Neural progenitor cell (in vitro differentiated cells): ENCODE data around the gene MRPS25. TPM values are rescaled to one million over a fixed set of nuclear protein-coding genes. Genes with fewer than 3 reads are reported as not detected.

Experiments used
- DNase-seq: peaks from one replicate; pipeline ENCODE4 v3.0.0-alpha.2; 2016; ENCODE audit warnings: low spot score
- H2AFZ ChIP-seq: fragments of 200-600 bp; sonication (generic); replicated peaks from 2 replicates; pipeline ENCODE4 v1.6.1; 2016; ENCODE audit warnings: antibody characterized with exemption
- H3F3A ChIP-seq: fragments of 200-600 bp; sonication (generic); 2 replicates; pipeline ENCODE4 v1.6.1; 2016; ENCODE audit warnings: antibody characterized with exemption, low read depth
- H3K27ac ChIP-seq: fragments of 200-600 bp; sonication (generic); 2 replicates; pipeline ENCODE4 v1.5.1; 2016; ENCODE audit warnings: mild to moderate bottlenecking
- H3K27me3 ChIP-seq: fragments of 200-600 bp; sonication (generic); 2 replicates; pipeline ENCODE4 v1.6.1; 2016; ENCODE audit warnings: mild to moderate bottlenecking, moderate library complexity
- H3K36me3 ChIP-seq: fragments of 200-600 bp; sonication (generic); 2 replicates; pipeline ENCODE4 v1.5.1; 2016
- H3K4me1 ChIP-seq: fragments of 200-600 bp; sonication (generic); 2 replicates; pipeline ENCODE4 v1.6.1; 2016; ENCODE audit warnings: mixed run types
- H3K4me2 ChIP-seq: fragments of 200-600 bp; sonication (generic); 2 replicates; pipeline ENCODE4 v1.6.1; 2016
- H3K4me3 ChIP-seq: fragments of 200-600 bp; sonication (generic); 2 replicates; pipeline ENCODE4 v1.5.1; 2016
- H3K79me2 ChIP-seq: fragments of 200-600 bp; sonication (generic); 2 replicates; pipeline ENCODE4 v1.6.1; 2016; ENCODE audit warnings: low read depth
- H3K9ac ChIP-seq: fragments of 200-600 bp; sonication (generic); 2 replicates; pipeline ENCODE4 v1.6.1; 2016
- H3K9me3 ChIP-seq: fragments of 200-600 bp; sonication (generic); 2 replicates; pipeline ENCODE4 v1.5.1; 2016; ENCODE audit warnings: low read depth
- H4K20me1 ChIP-seq: fragments of 200-600 bp; sonication (generic); 2 replicates; pipeline ENCODE4 v1.6.1; 2016; ENCODE audit warnings: low read depth
- H3K27ac Mint-ChIP-seq: 3 replicates; pipeline ENCODE4 v1.8.0; 2021; ENCODE audit warnings: mixed read lengths
- H3K27me3 Mint-ChIP-seq: 2 replicates; pipeline ENCODE4 v1.8.0; 2022; ENCODE audit warnings: low read depth, mild to moderate bottlenecking, inconsistent platforms, moderate library complexity, mixed read lengths; ENCODE audit not compliant: insufficient read depth
- H3K36me3 Mint-ChIP-seq: 3 replicates; pipeline ENCODE4 v1.8.0; 2021; ENCODE audit warnings: mixed read lengths
- H3K4me1 Mint-ChIP-seq: 3 replicates; pipeline ENCODE4 v1.8.0; 2021; ENCODE audit warnings: mixed read lengths
- H3K4me3 Mint-ChIP-seq: 3 replicates; pipeline ENCODE4 v1.8.0; 2021; ENCODE audit warnings: mild to moderate bottlenecking, moderate library complexity, mixed read lengths
- H3K9me3 Mint-ChIP-seq: 3 replicates; pipeline ENCODE4 v1.8.0; 2020; ENCODE audit warnings: mixed read lengths
- CTCF ChIP-seq: fragments of 200-600 bp; sonication (generic); IDR thresholded peaks from 2 replicates; pipeline ENCODE4 v1.5.1; 2017; ENCODE audit warnings: antibody characterized with exemption, mild to moderate bottlenecking
- EZH2 ChIP-seq: fragments of 200-600 bp; sonication (generic); IDR thresholded peaks from 2 replicates; pipeline ENCODE4 v1.6.1; 2017; ENCODE audit warnings: antibody characterized with exemption, mild to moderate bottlenecking, moderate library complexity
- EZH2phosphoT487 ChIP-seq: fragments of 200-600 bp; sonication (generic); IDR thresholded peaks from 2 replicates; pipeline ENCODE4 v1.6.1; 2017; ENCODE audit warnings: antibody characterized with exemption
- total RNA-seq: library from RNA; depleted of rRNA; stranded (reverse); fragments of >200 nt; gene quantifications from 2 replicates; pipeline ENCODE4 v1.2.3, GENCODE V29; 2015; ENCODE audit warnings: low replicate concordance

Gene MRPS25
- total RNA-seq, 1 donor from 2014 or later, result 28.9 TPM

GRCh38 chr3:15045667-15046066 is 19.4 kb downstream of the MRPS25 start:
- no peak overlapping the region for H3K27ac Mint-ChIP-seq
- no peaks in the 10 kb centered on the region for H3K9me3 Mint-ChIP-seq
- no peak overlapping the region for H3K4me3 Mint-ChIP-seq
- peaks cover 6% of the 10 kb centered on the region for H3F3A ChIP-seq
- H3K4me1 Mint-ChIP-seq, result no peaks in the 10 kb centered on the region
- no peak overlapping the region for H3K4me2 ChIP-seq
- TF ChIP-seq EZH2phosphoT487, result no peak
- TF ChIP-seq EZH2, result no peak
- no peak for TF ChIP-seq CTCF
- no peaks in the 10 kb centered on the region for H3K4me1 ChIP-seq
- H3K36me3 Mint-ChIP-seq, result peaks cover 30% of the 10 kb centered on the region
- no peaks in the 10 kb centered on the region for H3K9me3 ChIP-seq
- DNase-seq, result no peak
- no peaks in the 10 kb centered on the region for H3K27me3 Mint-ChIP-seq
- H3K79me2 ChIP-seq, result no peaks in the 10 kb centered on the region
- no peak overlapping the region for H3K27ac ChIP-seq
- peaks cover 17% of the 10 kb centered on the region for H3K36me3 ChIP-seq
- no peak overlapping the region for H3K9ac ChIP-seq
- no peaks in the 10 kb centered on the region for H3K27me3 ChIP-seq
- H4K20me1 ChIP-seq, result peaks cover 22% of the 10 kb centered on the region
- no peak overlapping the region for H3K4me3 ChIP-seq
- no peak overlapping the region for H2AFZ ChIP-seq

GRCh38 chr3:15044326-15044725 is 20.8 kb downstream of the MRPS25 start:
- Mint-ChIP-seq H3K27ac (no peak overlapping the region), H3K4me1 (no peaks in the 10 kb centered on the region), H3K9me3 (no peaks in the 10 kb centered on the region), H3K36me3 (peaks cover 35% of the 10 kb centered on the region), H3K27me3 (peaks cover 6% of the 10 kb centered on the region), H3K4me3 (no peak overlapping the region)
- no peak overlapping the region for H3K4me2 ChIP-seq
- no peaks in the 10 kb centered on the region for H3K27me3 ChIP-seq
- H4K20me1 ChIP-seq, result peaks cover 11% of the 10 kb centered on the region
- no peak for TF ChIP-seq EZH2phosphoT487
- TF ChIP-seq CTCF, result no peak
- no peak for TF ChIP-seq EZH2
- peaks cover 1% of the 10 kb centered on the region for H3K4me1 ChIP-seq
- peaks cover 17% of the 10 kb centered on the region for H3K36me3 ChIP-seq
- H3K4me3 ChIP-seq, result no peak overlapping the region
- no peak overlapping the region for H3K27ac ChIP-seq
- DNase-seq, result no peak
- H3K9ac ChIP-seq, result no peak overlapping the region
- no peaks in the 10 kb centered on the region for H3K9me3 ChIP-seq
- H3K79me2 ChIP-seq, result no peaks in the 10 kb centered on the region
- peaks cover 9% of the 10 kb centered on the region for H3F3A ChIP-seq
- no peak overlapping the region for H2AFZ ChIP-seq

GRCh38 chr3:15043408-15044171 is 21.5 kb downstream of the MRPS25 start:
- Histone ChIP-seq H3K4me1 (peaks cover 9% of the 10 kb centered on the region), H2AFZ (no peak overlapping the region), H3K79me2 (no peaks in the 10 kb centered on the region), H3K27me3 (no peaks in the 10 kb centered on the region), H3K9ac (no peak overlapping the region), H3K36me3 (peaks cover 16% of the 10 kb centered on the region), H4K20me1 (peaks cover 8% of the 10 kb centered on the region), H3K4me2 (no peak overlapping the region), H3F3A (peaks cover 17% of the 10 kb centered on the region), H3K4me3 (no peak overlapping the region), H3K9me3 (no peaks in the 10 kb centered on the region), H3K27ac (no peak overlapping the region)
- TF ChIP-seq EZH2phosphoT487 (no peak), EZH2 (no peak), CTCF (no peak)
- Mint-ChIP-seq H3K9me3 (no peaks in the 10 kb centered on the region), H3K36me3 (peaks cover 37% of the 10 kb centered on the region), H3K4me1 (no peaks in the 10 kb centered on the region), H3K27me3 (peaks cover 6% of the 10 kb centered on the region), H3K27ac (no peak overlapping the region), H3K4me3 (no peak overlapping the region)
- DNase-seq, result no peak
